ENCODE data around the gene LRRN2.

- no peak for TF ChIP-seq JUNB (IDR thresholded peaks at IDR 0.05; ENCODE audit: unreplicated experiment)
- TF ChIP-seq CTCF (conservative IDR thresholded peaks at IDR 0.05; ENCODE audit: low read depth in 2 of 2): no peak
- no peak for TF ChIP-seq EZH2 (IDR thresholded peaks at IDR 0.05; ENCODE audit: low read depth, unreplicated experiment)
- TF ChIP-seq NANOG (IDR thresholded peaks at IDR 0.05; ENCODE audit: borderline replicate concordance): no peak
- TF ChIP-seq REST (IDR thresholded peaks at IDR 0.05; ENCODE audit: unreplicated experiment): no peak
- TF ChIP-seq STAT1 (IDR thresholded peaks at IDR 0.05; ENCODE audit: unreplicated experiment): no peak
- TF ChIP-seq POLR2AphosphoS5 (IDR thresholded peaks at IDR 0.05; ENCODE audit: low read depth): no peak
Observed at GRCh38 chr1:204628868-204629267, 56.7 kb downstream of the LRRN2 start.

All from GM23338 (cell line).